Measurements from ENCODE around the gene ZNF521.

DNA sequence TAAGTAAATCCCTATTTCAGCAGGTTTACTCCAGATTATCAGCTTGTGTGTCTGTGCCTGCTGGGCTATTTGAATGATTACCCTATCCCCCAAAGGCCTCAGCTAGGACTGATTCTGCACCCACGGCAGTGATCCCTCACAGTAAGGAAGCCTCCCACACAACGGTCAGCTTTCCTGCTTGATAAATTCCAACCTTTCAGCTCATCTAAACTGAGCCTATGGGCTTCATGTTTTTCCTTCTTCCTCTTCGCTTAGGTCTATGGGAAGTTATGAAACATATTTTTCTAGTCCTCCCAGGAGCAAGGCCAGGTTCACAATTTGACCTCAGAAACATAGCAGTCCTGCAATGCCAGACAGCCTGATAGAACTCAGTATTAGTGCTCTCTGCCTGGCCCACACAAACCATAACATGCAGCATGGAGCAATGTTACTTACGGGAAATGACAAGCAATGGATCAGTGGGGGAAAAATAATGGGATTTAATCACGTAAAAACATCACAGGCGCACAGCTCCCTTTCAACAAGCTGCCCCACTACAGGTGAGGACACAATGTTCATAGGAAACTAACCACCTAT, 170.9 kb downstream of the ZNF521 start:
- TF ChIP-seq, protein P1, sequence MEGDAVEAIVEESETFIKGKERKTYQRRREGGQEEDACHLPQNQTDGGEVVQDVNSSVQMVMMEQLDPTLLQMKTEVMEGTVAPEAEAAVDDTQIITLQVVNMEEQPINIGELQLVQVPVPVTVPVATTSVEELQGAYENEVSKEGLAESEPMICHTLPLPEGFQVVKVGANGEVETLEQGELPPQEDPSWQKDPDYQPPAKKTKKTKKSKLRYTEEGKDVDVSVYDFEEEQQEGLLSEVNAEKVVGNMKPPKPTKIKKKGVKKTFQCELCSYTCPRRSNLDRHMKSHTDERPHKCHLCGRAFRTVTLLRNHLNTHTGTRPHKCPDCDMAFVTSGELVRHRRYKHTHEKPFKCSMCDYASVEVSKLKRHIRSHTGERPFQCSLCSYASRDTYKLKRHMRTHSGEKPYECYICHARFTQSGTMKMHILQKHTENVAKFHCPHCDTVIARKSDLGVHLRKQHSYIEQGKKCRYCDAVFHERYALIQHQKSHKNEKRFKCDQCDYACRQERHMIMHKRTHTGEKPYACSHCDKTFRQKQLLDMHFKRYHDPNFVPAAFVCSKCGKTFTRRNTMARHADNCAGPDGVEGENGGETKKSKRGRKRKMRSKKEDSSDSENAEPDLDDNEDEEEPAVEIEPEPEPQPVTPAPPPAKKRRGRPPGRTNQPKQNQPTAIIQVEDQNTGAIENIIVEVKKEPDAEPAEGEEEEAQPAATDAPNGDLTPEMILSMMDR (conservative IDR thresholded peaks at IDR 0.05): no peak
- TF ChIP-seq EZH2 (IDR thresholded peaks at IDR 0.05; ENCODE audit: low read depth): no peak

All from PC-9 (cell line).